Endometrial microvascular endothelial cells (primary cell): Measurements from ENCODE around the gene TUBB4B. TPM values are rescaled to one million over a fixed set of nuclear protein-coding genes. Genes with fewer than 3 reads are reported as not detected.

Experiments used
- in situ Hi-C: cut with HindIII; loops from 2 replicates; pipeline ENCODE4 v1.10.0; 2017; ENCODE audit warnings: low sequenced_read_pairs, low pct_unique_long_range_greater_than_20kb; ENCODE audit errors: inconsistent ontology term
- total RNA-seq: library from RNA; depleted of rRNA; stranded (reverse); fragments of >200 nt; gene quantifications from one replicate; pipeline ENCODE4 v1.2.3, GENCODE V29; 2015; ENCODE audit errors: inconsistent ontology term

Gene TUBB4B
- total RNA-seq, 1 donor from 2014 or later, result 1,061 TPM

DNA sequence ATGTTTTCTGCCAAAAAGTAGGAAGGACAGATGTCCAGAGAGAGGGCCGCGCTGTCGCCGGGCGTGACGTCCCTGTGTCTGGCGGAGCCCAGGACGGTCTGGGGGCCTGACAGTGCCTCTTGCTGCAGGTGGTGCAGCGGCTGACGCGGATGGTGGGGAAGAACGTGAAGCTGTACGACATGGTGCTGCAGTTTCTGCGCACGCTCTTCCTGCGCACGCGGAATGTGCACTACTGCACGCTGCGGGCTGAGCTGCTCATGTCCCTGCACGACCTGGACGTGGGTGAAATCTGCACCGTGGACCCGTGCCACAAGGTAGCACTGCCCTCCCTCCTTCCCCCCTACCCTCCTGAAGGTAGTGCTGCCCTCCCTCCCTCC is 21.8 kb downstream of the TUBB4B start:
- in situ Hi-C loops, result no loop called here

DNA sequence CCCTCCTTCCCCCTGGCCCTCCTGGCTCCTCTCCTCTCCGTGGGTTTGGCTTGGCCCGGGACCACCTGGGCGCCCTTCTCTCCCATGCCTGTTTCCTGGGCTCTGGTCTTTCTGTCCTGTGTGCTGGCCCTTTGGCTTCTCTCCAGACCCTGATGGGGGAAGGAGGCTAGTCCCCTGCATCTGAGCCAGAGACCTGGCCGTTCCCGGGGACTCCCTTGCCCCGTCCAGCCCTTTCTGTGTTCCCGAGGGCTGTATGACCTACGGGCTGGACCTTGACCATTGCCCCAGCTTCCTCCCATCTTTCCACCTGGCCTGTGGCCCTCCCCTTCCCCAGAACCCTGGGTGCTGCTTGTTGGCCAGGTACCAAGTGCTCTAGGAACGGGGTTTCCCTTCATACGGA is 22.4 kb downstream of the TUBB4B start:
- in situ Hi-C loops, result no loop called here

DNA sequence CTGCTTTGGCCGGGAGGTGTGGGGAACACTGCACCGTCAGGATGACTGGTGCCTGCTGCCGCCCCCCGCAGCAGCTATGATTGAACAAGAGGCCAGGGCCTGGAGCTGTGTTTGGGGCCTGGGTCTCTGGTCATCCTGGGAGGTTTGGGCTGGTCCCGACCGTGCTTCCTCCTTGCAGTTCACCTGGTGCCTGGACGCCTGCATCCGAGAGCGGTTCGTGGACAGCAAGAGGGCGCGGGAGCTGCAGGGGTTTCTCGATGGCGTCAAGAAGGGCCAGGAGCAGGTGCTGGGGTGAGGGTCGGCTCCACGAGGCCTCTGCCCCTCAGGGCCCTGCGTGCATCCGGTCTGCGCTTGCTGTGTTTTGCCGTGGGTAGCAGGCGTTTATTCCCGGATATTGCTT is 23.0 kb downstream of the TUBB4B start:
- in situ Hi-C loops, result no loop called here

DNA sequence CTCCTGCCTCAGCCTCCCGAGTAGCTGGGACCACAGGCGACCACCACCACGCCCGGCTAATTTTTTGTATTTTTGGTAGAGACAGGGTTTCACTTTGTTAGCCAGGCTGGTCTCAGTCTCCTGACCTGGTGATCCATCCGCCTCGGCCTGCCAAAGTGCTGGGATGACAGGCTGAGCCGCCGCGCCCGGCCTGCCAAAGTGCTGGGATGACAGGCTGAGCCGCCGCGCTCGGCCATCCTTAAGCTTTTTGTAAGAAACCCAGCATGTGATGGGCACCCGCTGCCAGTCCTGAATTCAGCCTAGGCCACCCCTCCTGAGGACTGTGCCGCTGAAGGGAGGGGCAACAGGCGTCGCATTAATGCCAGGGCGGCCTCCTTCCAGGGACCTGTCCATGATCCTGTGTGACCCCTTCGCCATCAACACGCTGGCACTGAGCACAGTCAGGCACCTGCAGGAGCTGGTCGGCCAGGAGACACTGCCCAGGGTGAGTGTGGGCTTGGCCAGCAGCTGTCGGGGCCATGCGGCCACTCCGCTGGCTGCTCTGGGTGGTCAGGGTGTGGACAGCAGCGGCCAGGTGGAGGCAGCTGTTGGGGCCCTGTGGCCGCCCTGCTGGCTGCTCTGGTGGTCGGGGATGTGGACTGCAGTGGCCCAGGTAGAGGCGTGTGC is 24.5 kb downstream of the TUBB4B start:
- in situ Hi-C loops, result no loop called here

DNA sequence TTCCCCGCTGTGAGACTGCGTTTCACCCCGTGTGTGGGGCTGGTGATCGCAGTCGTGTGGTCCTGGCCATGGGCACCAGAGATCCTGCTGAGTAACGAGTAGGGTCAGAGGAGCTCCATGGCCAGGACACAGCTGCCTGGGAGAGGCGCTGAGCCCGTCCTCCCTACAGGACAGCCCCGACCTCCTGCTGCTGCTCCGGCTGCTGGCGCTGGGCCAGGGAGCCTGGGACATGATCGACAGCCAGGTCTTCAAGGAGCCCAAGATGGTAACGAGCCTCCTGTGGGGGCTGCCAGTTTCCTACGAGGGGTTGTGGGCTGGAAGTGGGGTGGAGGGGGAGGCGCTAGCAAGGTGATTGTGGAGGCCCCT is 25.1 kb downstream of the TUBB4B start:
- in situ Hi-C loops, result no loop called here

DNA sequence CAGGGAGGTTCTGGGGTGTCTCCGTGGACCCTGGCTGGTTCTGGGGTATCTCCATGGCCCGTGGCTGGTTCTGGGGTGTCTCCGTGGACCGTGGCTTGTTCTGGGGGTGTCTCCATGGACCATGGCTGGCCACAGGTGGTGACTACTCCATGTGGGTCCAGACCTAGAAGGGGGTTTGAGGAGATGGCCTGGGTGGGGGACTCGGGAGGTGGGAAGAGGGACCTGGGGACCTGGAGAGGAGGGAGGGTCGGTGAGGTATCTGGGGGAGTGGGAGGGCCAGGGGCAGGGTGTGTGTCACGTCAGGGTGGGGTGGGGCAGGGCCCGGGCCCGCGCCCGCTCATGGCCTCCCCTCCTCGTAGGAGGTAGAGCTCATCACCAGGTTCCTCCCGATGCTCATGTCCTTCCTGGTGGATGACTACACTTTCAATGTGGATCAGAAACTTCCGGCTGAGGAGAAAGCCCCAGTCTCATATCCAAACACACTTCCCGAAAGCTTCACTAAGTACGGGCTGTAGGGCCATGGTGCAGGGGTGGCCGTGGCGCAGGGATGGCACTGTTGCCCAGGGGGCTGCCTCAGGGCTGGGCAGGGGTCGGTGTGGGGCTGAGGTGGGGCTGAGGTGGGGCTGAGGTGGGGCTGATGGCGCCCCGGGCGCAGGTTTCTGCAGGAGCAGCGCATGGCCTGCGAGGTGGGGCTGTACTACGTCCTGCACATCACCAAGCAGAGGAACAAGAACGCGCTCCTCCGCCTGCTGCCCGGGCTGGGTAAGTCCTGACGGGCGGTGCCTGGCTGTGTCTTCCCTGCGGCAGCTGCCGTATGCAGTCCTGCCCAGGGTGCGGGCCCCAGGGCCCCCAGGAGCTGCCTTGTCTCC is 25.7 kb downstream of the TUBB4B start:
- in situ Hi-C loops, result no loop called here

DNA sequence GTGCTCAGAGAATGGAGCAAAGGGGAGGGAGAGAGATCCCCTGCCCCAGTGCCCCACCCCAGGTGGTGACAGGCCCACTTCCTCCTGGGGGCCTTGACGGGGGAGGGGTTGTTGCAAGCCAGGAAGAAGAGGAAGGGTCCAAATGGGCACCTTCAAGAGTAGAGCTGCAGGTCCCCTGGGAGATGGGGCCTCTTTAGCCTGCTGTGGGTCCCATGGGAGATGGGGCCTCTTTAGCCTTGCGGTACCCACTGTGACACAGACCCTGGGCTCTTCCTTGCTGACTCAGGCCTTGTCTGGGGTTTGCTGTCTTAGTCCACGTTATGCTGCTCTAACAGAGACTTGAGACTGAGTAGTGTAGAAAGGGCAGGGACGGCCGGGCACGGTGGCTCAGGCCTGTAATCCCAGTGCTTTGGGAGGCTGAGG is 26.9 kb downstream of the TUBB4B start:
- in situ Hi-C loops, result no loop called here

DNA sequence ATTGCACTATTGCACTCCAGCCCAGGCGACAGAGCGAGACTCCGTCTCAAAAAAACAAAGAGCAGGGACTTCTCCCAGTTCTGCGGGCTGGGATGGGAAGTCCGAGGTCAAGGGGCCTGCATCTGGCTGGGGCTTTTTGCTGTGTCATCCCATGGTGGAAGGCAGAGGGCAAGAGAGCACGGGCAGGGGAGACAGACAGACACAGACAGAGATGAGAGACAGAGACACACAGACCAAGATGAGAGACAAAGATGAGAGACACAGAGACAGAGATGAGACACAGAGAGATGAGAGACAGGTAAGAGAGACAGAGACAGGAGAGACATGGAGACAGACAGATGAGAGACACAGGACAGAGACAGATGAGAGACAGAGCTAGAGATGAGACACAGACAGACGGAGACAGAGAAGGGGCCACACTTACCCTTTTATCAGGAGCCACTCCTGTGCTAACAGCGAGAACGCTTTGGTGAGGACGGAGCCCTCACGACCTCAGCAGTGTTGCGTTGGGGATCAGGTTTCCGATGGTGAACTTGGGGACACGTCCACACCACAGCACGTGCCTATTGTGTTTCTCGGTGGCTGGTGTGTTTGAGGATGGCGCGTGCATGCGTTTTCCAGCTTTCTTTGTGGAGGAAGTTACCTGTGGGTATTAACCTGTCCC is 27.6 kb downstream of the TUBB4B start:
- in situ Hi-C loops, result no loop called here

DNA sequence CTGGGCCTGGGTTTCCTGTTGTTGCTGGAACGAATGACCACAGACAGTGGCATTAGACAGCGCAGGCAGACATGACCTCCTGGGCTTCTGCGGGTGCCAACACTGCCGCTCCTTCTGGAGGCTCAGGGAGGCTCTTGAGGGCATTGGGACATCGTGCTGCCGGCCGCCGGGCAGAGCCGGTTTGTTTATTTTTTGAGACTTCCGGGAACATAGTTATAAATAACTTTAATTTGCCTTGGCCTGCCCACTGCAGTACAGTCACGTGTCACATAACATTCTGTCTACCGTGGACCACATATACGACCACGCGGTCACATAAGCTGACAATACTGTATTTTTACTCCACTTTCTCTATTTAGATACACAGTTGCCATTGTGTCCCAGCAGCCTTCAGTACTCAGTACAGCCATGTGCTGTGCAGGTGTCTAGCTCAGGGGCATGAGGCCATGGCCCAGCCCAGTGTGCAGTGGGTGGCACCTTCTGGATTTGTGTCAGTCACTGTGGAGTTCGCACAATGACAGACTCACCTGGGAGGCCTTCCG is 28.2 kb downstream of the TUBB4B start:
- in situ Hi-C loops, result no loop called here

DNA sequence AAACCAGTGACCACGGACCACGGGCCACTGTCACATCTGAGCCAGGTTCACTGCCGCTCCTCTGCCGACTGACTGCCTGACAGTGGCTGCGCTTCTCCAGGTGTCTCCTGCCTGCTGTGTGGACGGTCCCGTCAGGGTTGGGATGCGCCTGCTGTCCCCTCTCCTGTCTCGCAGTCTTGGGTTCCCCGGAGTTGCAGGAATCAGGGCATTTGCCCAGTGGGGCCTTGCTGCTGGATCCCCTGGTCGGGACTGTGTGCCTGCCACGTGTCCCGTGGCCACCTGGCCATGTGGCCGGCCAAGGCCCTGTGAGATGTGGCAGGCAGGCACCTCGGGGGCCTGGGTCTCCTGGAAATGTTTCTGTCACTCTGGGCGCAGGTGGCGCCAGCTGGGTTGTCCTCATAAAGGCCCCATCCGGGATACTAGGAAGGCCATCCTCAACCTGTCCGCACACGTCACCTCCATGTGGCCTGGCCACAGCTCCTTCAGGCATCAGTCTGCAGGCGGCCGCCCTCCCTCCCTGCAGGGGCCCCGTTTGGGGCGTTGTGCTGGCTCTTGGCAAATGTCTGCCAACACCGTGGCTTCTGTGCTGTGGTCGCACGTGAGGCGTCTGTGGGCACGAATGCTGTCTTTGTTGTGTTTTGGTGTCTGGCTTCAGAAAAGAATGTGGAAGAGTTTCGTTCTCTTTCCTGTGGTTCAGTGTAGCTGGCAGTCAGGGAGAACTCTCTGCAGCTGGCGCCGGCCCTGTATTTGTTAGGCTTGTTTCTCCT is 30.0 kb downstream of the TUBB4B start:
- in situ Hi-C loops, result no loop called here

DNA sequence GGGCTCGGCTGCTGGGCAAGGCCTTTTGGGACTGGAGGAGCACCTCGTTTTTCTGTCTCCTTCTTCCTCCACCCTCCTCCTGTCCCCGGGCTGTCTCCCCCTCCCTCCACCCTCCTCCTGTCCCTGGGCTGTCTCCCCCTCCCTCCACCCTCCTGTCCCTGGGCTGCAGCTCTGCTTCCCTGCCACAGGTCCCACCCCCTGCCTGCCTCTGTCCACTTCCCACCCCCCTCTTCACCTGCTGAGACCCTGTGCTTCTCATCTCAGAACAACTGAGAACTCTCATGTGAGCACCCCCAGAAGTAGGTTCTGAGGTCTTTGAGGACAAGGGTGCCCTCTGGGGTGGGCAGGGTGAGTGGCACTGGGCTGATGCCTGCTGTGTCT is 30.6 kb downstream of the TUBB4B start:
- in situ Hi-C loops, result no loop called here

DNA sequence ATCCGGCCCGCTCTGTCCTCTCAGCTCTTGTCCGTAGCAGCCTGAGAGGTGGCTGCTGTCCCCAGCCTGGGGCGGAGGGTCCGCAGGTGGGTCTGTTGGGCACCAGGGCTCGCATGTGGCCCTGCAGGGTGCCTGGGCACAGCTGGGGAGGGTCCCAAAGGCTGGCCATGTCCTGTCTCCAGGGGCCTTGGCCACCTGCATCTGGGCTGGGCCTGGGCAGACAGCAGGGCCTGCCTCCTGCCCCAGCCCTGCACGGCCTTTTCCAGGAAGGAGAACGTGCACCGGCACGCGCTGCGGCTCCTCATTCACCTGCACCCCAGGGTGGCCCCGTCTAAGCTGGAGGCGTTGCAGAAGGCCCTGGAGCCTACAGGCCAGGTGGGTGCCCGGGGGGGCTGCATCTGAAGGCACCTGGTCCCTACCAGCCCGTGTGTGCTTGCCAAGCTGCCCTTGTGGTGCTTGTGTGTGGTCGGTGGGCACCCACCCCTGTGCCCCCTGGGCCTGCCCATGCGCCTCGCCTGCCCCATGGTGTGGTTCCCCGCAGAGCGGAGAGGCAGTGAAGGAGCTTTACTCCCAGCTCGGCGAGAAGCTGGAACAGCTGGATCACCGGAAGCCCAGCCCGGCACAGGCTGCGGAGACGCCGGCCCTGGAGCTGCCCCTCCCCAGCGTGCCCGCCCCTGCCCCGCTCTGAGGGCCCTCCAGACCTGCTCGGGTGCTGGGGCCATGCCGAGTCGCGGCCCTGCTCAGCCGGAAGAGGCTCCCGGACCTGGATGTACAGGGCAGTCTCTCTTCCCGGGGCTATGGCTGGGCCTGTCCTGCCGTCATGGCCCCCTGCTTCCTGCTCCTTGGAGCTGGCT is 31.4 kb downstream of the TUBB4B start:
- in situ Hi-C loops, result no loop called here

DNA sequence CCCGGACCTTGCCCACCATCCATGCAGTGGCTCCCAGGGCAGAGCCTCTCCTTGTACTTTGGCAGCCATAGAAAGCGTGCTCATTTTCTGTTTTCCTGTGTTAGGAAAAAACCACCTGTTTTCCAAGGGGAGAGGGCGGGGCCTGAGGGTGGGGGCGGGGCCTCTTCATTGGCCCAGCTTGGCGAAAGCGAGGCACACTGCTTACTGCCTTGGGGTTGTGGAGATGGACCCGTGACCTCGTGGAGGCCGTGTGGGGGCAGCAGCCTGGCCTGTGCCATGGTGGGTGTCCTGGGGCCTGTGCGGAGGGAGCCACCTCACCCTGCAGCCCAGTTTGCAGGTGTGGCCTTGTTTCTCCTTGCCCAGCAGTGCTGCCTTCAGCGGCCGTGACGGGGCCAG is 32.0 kb downstream of the TUBB4B start:
- in situ Hi-C loops, result no loop called here

DNA sequence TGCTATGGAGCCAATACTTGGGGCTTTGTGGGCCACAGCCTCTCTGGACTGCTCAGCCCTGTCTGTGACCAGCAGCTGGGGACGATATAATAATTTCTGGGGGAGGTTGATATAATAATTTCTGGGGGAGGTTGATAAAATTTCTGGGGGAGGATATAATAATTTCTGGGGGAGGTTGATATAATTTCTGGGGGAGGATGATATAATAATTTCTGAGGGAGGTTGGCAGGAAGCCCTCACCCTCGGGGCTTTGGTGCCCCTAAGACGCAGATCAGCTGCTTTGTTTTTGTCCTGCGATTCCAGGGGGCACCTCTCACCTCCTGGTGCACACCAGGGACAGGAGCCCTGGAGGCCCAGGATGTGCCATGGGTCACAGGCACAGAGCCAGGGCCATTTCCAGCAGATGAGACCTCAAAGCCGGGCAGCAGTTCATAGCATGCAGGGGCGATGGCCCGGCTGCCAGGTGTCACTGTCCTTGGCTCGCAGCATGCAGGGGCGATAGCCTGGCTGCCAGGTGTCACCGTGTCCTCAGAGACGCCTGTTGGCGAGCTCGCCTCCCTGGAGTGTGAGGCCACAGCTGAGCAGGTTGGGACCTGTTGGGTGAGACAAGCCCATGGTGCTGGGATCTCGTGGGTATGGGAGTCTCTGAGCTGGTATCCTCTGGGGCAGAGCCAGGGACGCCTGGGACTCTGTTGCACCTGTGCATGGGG is 32.7 kb downstream of the TUBB4B start:
- in situ Hi-C loops, result no loop called here

DNA sequence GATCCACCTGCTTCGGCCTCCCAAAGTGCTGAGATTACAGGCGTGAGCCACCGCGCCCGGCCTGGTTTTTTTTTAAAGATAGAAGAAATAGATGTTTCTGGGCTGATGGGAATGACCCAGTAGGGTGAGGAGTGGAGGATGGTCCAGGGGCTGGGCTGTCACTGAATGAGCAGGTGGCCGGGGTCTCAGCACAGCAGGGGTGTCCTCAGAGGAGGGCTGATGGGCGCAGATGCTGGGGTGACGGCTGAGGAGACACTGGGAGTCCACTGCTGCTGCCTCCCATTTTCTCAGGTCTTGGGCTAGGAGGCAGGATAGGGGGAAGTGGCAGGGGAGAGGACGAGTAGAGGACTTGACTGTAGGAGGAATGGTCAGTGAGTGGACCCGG is 34.1 kb downstream of the TUBB4B start:
- in situ Hi-C loops, result no loop called here

DNA sequence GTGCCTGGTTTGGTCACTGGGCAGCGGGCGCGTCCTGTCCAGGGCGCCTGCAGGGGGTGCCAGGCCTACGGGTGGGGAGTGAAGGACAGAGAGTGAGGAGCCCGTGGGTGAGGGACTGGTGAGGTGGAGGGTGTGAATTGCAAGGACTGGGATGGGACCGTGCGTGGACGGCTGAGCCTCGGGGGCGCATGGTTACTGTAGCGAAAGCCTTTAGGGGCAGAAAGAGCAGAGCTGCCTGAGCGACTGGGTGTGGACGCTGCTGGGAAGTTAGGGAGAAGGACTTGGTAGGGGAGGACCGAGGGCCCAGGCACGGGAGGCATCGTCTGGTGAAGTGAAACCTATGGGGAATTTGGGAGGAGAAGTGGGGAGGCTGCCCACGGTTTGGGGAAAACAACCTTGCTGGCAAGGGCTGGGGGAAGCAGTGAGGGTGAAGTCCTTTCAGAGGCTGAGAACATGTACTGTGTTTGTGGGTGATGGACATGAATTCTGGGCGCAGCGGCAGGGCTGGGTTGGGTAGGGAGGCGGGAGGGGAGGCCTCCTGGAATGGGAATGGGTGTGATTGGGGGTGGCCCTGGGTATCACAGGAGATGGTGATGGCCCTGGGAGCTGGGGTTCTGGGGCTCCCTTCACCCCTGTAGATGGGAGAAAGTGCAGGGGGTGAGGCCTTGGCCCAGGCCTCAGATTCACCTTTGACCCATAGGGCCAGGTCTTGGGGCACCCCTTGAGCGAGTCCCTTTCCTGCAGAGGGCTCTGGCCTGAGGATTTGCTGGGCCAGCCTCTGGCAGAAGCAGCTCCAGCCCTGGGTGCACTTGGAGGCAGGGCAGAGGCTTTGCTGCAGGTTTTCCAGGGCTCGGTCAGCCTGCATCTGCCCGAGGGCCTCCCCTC is 34.7 kb downstream of the TUBB4B start:
- in situ Hi-C loops, result no loop called here
